Measurements from ENCODE around the gene DIP2C. TPM values are rescaled to one million over a fixed set of nuclear protein-coding genes. Genes with fewer than 3 reads are reported as not detected.

DIP2C gene
- total RNA-seq, 1 experiment from 2014 or later, result 11.0 TPM

- no peaks in the 10 kb centered on the region for H3K27me3 Mint-ChIP-seq (ENCODE audit: low read depth)
- DNase-seq (ENCODE audit: low spot score) (no peak), ATAC-seq (no peak)
- H3K4me3 Mint-ChIP-seq, result no peak overlapping the region
- no peak for TF ChIP-seq NR2C2 (CRISPR knock-in tag; IDR thresholded peaks at IDR 0.05)
- TF ChIP-seq FOXP1 (CRISPR knock-in tag; IDR thresholded peaks at IDR 0.05; ENCODE audit: borderline replicate concordance), result no peak
- no peak for TF ChIP-seq ZNF532 (CRISPR knock-in tag; IDR thresholded peaks at IDR 0.05; ENCODE audit: borderline replicate concordance)
- TF ChIP-seq ZNF671 (CRISPR knock-in tag; IDR thresholded peaks at IDR 0.05), result no peak
- no peak for TF ChIP-seq GTF2I (CRISPR knock-in tag; conservative IDR thresholded peaks at IDR 0.05)
- no peak for TF ChIP-seq KAT7 (CRISPR knock-in tag; IDR thresholded peaks at IDR 0.05; ENCODE audit: borderline replicate concordance)
- TF ChIP-seq, protein P1, sequence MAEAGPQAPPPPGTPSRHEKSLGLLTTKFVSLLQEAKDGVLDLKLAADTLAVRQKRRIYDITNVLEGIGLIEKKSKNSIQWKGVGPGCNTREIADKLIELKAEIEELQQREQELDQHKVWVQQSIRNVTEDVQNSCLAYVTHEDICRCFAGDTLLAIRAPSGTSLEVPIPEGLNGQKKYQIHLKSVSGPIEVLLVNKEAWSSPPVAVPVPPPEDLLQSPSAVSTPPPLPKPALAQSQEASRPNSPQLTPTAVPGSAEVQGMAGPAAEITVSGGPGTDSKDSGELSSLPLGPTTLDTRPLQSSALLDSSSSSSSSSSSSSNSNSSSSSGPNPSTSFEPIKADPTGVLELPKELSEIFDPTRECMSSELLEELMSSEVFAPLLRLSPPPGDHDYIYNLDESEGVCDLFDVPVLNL (CRISPR knock-in tag; IDR thresholded peaks at IDR 0.05; ENCODE audit: borderline replicate concordance, low read depth), result no peak
- no peak for TF ChIP-seq ZSCAN18 (CRISPR knock-in tag; IDR thresholded peaks at IDR 0.05)
- H3K9me3 Mint-ChIP-seq, result no peaks in the 10 kb centered on the region
- H3K36me3 Mint-ChIP-seq, result no peaks in the 10 kb centered on the region
- ChIA-PET POLR2A (no interaction called here), CTCF (no interaction called here)
- H3K4me1 Mint-ChIP-seq, result peaks cover 7% of the 10 kb centered on the region
- no peak overlapping the region for H3K27ac Mint-ChIP-seq
Measured at GRCh38 chr10:680745-681144, 8.7 kb downstream of the DIP2C start.

DNA sequence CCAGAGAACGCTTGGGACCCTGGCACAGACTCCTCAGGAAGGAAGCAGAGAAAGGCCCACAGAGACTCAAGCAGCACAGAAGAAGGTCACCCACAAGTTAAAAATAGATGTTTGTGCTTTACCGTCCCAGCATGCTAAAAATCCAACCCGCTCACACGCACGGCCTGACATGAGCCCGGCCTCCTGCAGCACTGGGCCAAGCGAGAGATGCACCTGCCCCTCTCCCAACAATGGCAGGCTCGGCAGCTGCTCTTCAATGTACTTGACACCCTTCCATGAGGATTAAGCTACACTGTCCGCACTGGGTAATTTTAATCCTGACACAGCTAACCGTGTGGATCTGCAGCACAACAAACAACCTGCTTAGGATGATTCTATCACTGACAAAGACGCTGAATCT lies 9.3 kb downstream of the DIP2C start:
- TF ChIP-seq CDX4 (CRISPR knock-in tag; IDR thresholded peaks at IDR 0.05; ENCODE audit: borderline replicate concordance) (no peak), KAT7 (CRISPR knock-in tag; IDR thresholded peaks at IDR 0.05; ENCODE audit: borderline replicate concordance) (no peak), SOX15 (CRISPR knock-in tag; IDR thresholded peaks at IDR 0.05) (no peak), ESRRA (CRISPR knock-in tag; IDR thresholded peaks at IDR 0.05; ENCODE audit: borderline replicate concordance) (no peak), JAZF1 (CRISPR knock-in tag; IDR thresholded peaks at IDR 0.05) (no peak), CREM (CRISPR knock-in tag; IDR thresholded peaks at IDR 0.05) (no peak), ZNF263 (CRISPR knock-in tag; IDR thresholded peaks at IDR 0.05; ENCODE audit: low read depth) (no peak), ZBTB21 (CRISPR knock-in tag; IDR thresholded peaks at IDR 0.05; ENCODE audit: borderline replicate concordance) (no peak)

DNA sequence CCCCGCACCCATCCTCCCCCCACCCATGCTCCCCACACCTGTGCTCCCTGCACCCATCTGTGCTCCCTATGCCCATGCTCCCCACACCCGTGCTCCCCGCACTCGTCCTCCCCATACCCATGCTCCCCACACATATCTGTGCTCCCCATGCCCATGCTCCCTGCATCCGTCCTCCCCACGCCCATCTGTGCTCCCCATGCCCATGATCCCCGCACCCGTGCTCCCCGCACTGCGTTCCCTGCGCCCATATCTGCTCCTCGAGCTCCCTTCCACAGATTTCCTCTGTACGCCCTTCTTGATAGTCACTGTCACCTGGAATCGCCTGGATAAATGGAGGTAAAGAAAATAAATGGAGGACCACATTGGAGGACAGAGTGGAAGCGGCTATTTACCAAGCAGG lies 9.9 kb downstream of the DIP2C start:
- no peak overlapping the region for H3K4me3 Mint-ChIP-seq
- ChIA-PET CTCF (no interaction called here), POLR2A (no interaction called here)
- DNase-seq (ENCODE audit: low spot score), result no peak
- H3K9me3 Mint-ChIP-seq, result no peaks in the 10 kb centered on the region
- peaks cover 7% of the 10 kb centered on the region for H3K4me1 Mint-ChIP-seq
- ATAC-seq, result no peak
- no peaks in the 10 kb centered on the region for H3K36me3 Mint-ChIP-seq
- no peak overlapping the region for H3K27ac Mint-ChIP-seq
- no peaks in the 10 kb centered on the region for H3K27me3 Mint-ChIP-seq (ENCODE audit: low read depth)
- TF ChIP-seq ZNF138 (CRISPR knock-in tag; conservative IDR thresholded peaks at IDR 0.05) (no peak), SP1 (CRISPR knock-in tag; conservative IDR thresholded peaks at IDR 0.05) (no peak), ZNF317 (CRISPR knock-in tag; IDR thresholded peaks at IDR 0.05; ENCODE audit: borderline replicate concordance, low read depth) (no peak), TP53 (CRISPR knock-in tag; IDR thresholded peaks at IDR 0.05) (no peak), GABPB1 (CRISPR knock-in tag; IDR thresholded peaks at IDR 0.05) (no peak), FOXJ3 (CRISPR knock-in tag; IDR thresholded peaks at IDR 0.05; ENCODE audit: borderline replicate concordance) (no peak)
- TF ChIP-seq, protein P2, sequence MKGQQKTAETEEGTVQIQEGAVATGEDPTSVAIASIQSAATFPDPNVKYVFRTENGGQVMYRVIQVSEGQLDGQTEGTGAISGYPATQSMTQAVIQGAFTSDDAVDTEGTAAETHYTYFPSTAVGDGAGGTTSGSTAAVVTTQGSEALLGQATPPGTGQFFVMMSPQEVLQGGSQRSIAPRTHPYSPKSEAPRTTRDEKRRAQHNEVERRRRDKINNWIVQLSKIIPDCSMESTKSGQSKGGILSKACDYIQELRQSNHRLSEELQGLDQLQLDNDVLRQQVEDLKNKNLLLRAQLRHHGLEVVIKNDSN (CRISPR knock-in tag; IDR thresholded peaks at IDR 0.05), result no peak

More for the DNA sequence above, 9.3 kb downstream of the DIP2C start:
- no peak for ATAC-seq
- Mint-ChIP-seq H3K9me3 (no peaks in the 10 kb centered on the region), H3K4me3 (no peak overlapping the region), H3K4me1 (peaks cover 7% of the 10 kb centered on the region), H3K27me3 (ENCODE audit: low read depth) (no peaks in the 10 kb centered on the region), H3K27ac (peak overlapping the region; percentile 52; the same call in 1 of the 2 replicates), H3K36me3 (no peaks in the 10 kb centered on the region)
- ChIA-PET CTCF (no interaction called here), POLR2A (no interaction called here)
- DNase-seq (ENCODE audit: low spot score), result no peak

All from WTC11 (cell line).